Neural progenitor cell (in vitro differentiated cells): ENCODE results near the gene NCAPD3. TPM values are rescaled to one million over a fixed set of nuclear protein-coding genes. Genes with fewer than 3 reads are reported as not detected.

Experiments used
- DNase-seq: peaks from one replicate; pipeline ENCODE4 v3.0.0-alpha.2; 2016; ENCODE audit warnings: low spot score
- H2AFZ ChIP-seq: fragments of 200-600 bp; sonication (generic); replicated peaks from 2 replicates; pipeline ENCODE4 v1.6.1; 2016; ENCODE audit warnings: antibody characterized with exemption
- H3F3A ChIP-seq: fragments of 200-600 bp; sonication (generic); 2 replicates; pipeline ENCODE4 v1.6.1; 2016; ENCODE audit warnings: antibody characterized with exemption, low read depth
- H3K27ac ChIP-seq: fragments of 200-600 bp; sonication (generic); 2 replicates; pipeline ENCODE4 v1.5.1; 2016; ENCODE audit warnings: mild to moderate bottlenecking
- H3K27me3 ChIP-seq: fragments of 200-600 bp; sonication (generic); 2 replicates; pipeline ENCODE4 v1.6.1; 2016; ENCODE audit warnings: mild to moderate bottlenecking, moderate library complexity
- H3K36me3 ChIP-seq: fragments of 200-600 bp; sonication (generic); 2 replicates; pipeline ENCODE4 v1.5.1; 2016
- H3K4me1 ChIP-seq: fragments of 200-600 bp; sonication (generic); 2 replicates; pipeline ENCODE4 v1.6.1; 2016; ENCODE audit warnings: mixed run types
- H3K4me2 ChIP-seq: fragments of 200-600 bp; sonication (generic); 2 replicates; pipeline ENCODE4 v1.6.1; 2016
- H3K4me3 ChIP-seq: fragments of 200-600 bp; sonication (generic); 2 replicates; pipeline ENCODE4 v1.5.1; 2016
- H3K79me2 ChIP-seq: fragments of 200-600 bp; sonication (generic); 2 replicates; pipeline ENCODE4 v1.6.1; 2016; ENCODE audit warnings: low read depth
- H3K9ac ChIP-seq: fragments of 200-600 bp; sonication (generic); 2 replicates; pipeline ENCODE4 v1.6.1; 2016
- H3K9me3 ChIP-seq: fragments of 200-600 bp; sonication (generic); 2 replicates; pipeline ENCODE4 v1.5.1; 2016; ENCODE audit warnings: low read depth
- H4K20me1 ChIP-seq: fragments of 200-600 bp; sonication (generic); 2 replicates; pipeline ENCODE4 v1.6.1; 2016; ENCODE audit warnings: low read depth
- H3K27ac Mint-ChIP-seq: 3 replicates; pipeline ENCODE4 v1.8.0; 2021; ENCODE audit warnings: mixed read lengths
- H3K27me3 Mint-ChIP-seq: 2 replicates; pipeline ENCODE4 v1.8.0; 2022; ENCODE audit warnings: low read depth, mild to moderate bottlenecking, inconsistent platforms, moderate library complexity, mixed read lengths; ENCODE audit not compliant: insufficient read depth
- H3K36me3 Mint-ChIP-seq: 3 replicates; pipeline ENCODE4 v1.8.0; 2021; ENCODE audit warnings: mixed read lengths
- H3K4me1 Mint-ChIP-seq: 3 replicates; pipeline ENCODE4 v1.8.0; 2021; ENCODE audit warnings: mixed read lengths
- H3K4me3 Mint-ChIP-seq: 3 replicates; pipeline ENCODE4 v1.8.0; 2021; ENCODE audit warnings: mild to moderate bottlenecking, moderate library complexity, mixed read lengths
- H3K9me3 Mint-ChIP-seq: 3 replicates; pipeline ENCODE4 v1.8.0; 2020; ENCODE audit warnings: mixed read lengths
- CTCF ChIP-seq: fragments of 200-600 bp; sonication (generic); IDR thresholded peaks from 2 replicates; pipeline ENCODE4 v1.5.1; 2017; ENCODE audit warnings: antibody characterized with exemption, mild to moderate bottlenecking
- EZH2 ChIP-seq: fragments of 200-600 bp; sonication (generic); IDR thresholded peaks from 2 replicates; pipeline ENCODE4 v1.6.1; 2017; ENCODE audit warnings: antibody characterized with exemption, mild to moderate bottlenecking, moderate library complexity
- EZH2phosphoT487 ChIP-seq: fragments of 200-600 bp; sonication (generic); IDR thresholded peaks from 2 replicates; pipeline ENCODE4 v1.6.1; 2017; ENCODE audit warnings: antibody characterized with exemption
- total RNA-seq: library from RNA; depleted of rRNA; stranded (reverse); fragments of >200 nt; gene quantifications from 2 replicates; pipeline ENCODE4 v1.2.3, GENCODE V29; 2015; ENCODE audit warnings: low replicate concordance

The NCAPD3 gene
- total RNA-seq, 1 donor from 2014 or later = 41.0 TPM

GRCh38 chr11:134250675-134251074 lies 26.9 kb upstream of the NCAPD3 start:
- peaks cover 29% of the 10 kb centered on the region for H3K79me2 ChIP-seq
- DNase-seq = no peak
- no peaks in the 10 kb centered on the region for H3K9me3 Mint-ChIP-seq
- peaks cover 9% of the 10 kb centered on the region for H4K20me1 ChIP-seq
- H3K9me3 ChIP-seq = no peaks in the 10 kb centered on the region
- no peaks in the 10 kb centered on the region for H3K27me3 ChIP-seq
- no peak overlapping the region for H3K9ac ChIP-seq
- peaks cover 16% of the 10 kb centered on the region for H3K36me3 Mint-ChIP-seq
- H2AFZ ChIP-seq = no peak overlapping the region
- H3K27me3 Mint-ChIP-seq = peaks cover 2% of the 10 kb centered on the region
- H3F3A ChIP-seq = no peaks in the 10 kb centered on the region
- H3K4me2 ChIP-seq = no peak overlapping the region
- no peak overlapping the region for H3K27ac ChIP-seq
- no peaks in the 10 kb centered on the region for H3K36me3 ChIP-seq
- H3K4me3 ChIP-seq = no peak overlapping the region
- H3K4me1 ChIP-seq = peaks cover 11% of the 10 kb centered on the region
- H3K4me1 Mint-ChIP-seq = peaks cover 17% of the 10 kb centered on the region
- no peak overlapping the region for H3K27ac Mint-ChIP-seq
- H3K4me3 Mint-ChIP-seq = no peak overlapping the region
- no peak for TF ChIP-seq EZH2phosphoT487
- no peak for TF ChIP-seq CTCF
- no peak for TF ChIP-seq EZH2

- Histone ChIP-seq H3K4me3 (no peak overlapping the region), H3K9ac (no peak overlapping the region), H3K79me2 (peaks cover 27% of the 10 kb centered on the region), H2AFZ (no peak overlapping the region), H4K20me1 (peaks cover 6% of the 10 kb centered on the region), H3K27me3 (no peaks in the 10 kb centered on the region), H3K36me3 (no peaks in the 10 kb centered on the region), H3K27ac (no peak overlapping the region), H3K9me3 (no peaks in the 10 kb centered on the region), H3F3A (no peaks in the 10 kb centered on the region), H3K4me2 (no peak overlapping the region), H3K4me1 (peaks cover 11% of the 10 kb centered on the region)
- Mint-ChIP-seq H3K4me1 (peaks cover 17% of the 10 kb centered on the region), H3K4me3 (no peak overlapping the region), H3K27ac (no peak overlapping the region), H3K36me3 (peaks cover 16% of the 10 kb centered on the region), H3K9me3 (no peaks in the 10 kb centered on the region), H3K27me3 (peaks cover 2% of the 10 kb centered on the region)
- DNase-seq = no peak
- TF ChIP-seq EZH2phosphoT487 (no peak), EZH2 (no peak), CTCF (no peak)
Observed at GRCh38 chr11:134250246-134250645, 26.5 kb upstream of the NCAPD3 start.

- no peaks in the 10 kb centered on the region for H3K27me3 ChIP-seq
- Mint-ChIP-seq H3K36me3 (peaks cover 21% of the 10 kb centered on the region), H3K4me1 (peaks cover 11% of the 10 kb centered on the region), H3K27me3 (peaks cover 2% of the 10 kb centered on the region), H3K9me3 (no peaks in the 10 kb centered on the region), H3K27ac (no peak overlapping the region), H3K4me3 (no peak overlapping the region)
- H3K4me3 ChIP-seq = no peak overlapping the region
- no peak overlapping the region for H3K4me2 ChIP-seq
- H2AFZ ChIP-seq = no peak overlapping the region
- no peaks in the 10 kb centered on the region for H4K20me1 ChIP-seq
- TF ChIP-seq CTCF = no peak
- TF ChIP-seq EZH2 = no peak
- TF ChIP-seq EZH2phosphoT487 = no peak
- no peaks in the 10 kb centered on the region for H3K9me3 ChIP-seq
- H3K9ac ChIP-seq = no peak overlapping the region
- H3K4me1 ChIP-seq = peaks cover 6% of the 10 kb centered on the region
- DNase-seq = no peak
- no peak overlapping the region for H3K27ac ChIP-seq
- no peaks in the 10 kb centered on the region for H3K36me3 ChIP-seq
- H3K79me2 ChIP-seq = peaks cover 14% of the 10 kb centered on the region
- no peaks in the 10 kb centered on the region for H3F3A ChIP-seq
Observed at GRCh38 chr11:134248910-134249480, 25.2 kb upstream of the NCAPD3 start.
